ENCODE data around the gene FAM161B. TPM values are rescaled to one million over a fixed set of nuclear protein-coding genes. Genes with fewer than 3 reads are reported as not detected.

FAM161B gene
- total and polyA plus RNA-seq, 3 experiments from 2014 or later = 1.7 to 3.3 (median 2.1) TPM

DNA sequence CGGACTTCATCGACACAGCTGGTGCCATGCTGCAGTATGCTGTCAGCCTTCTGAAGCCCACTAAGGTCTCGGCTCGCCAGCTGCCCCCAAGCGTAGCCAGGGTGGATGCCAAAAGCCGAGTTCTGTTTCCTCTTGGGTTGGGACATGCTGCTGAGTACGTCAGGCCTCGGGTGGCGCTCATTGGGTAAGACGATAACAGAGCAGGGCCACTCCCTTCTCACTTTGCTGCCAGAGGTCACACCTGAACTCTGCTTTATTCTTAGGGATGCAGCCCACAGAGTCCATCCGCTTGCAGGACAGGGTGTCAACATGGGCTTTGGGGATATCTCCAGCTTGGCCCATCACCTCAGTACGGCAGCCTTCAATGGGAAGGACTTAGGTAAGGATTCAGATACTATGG, 11.3 kb upstream of the FAM161B start:
- POLR2A ChIA-PET = no interaction called here
- DNase-seq = no peak
- no peak overlapping the region for H3K27ac ChIP-seq (ENCODE audit: low read depth, low read length)
- Mint-ChIP-seq H3K27ac (no peak overlapping the region), H3K9me3 (no peaks in the 10 kb centered on the region), H3K36me3 (peaks cover 0 to 85% (median 18%) of the 10 kb centered on the region in 3 donors), H3K27me3 (no peaks in the 10 kb centered on the region), H3K4me3 (no peak overlapping the region), H3K4me1 (peaks cover 0 to 1% (median 0%) of the 10 kb centered on the region in 3 donors)
- no peaks in the 10 kb centered on the region for H3K4me1 ChIP-seq (ENCODE audit: insufficient read depth, low read length)
- no peaks in the 10 kb centered on the region for H3K9me3 ChIP-seq (ENCODE audit: low read length)
- peaks cover 39% of the 10 kb centered on the region for H3K36me3 ChIP-seq (ENCODE audit: insufficient read depth, low read length)
- H3K27me3 ChIP-seq (ENCODE audit: insufficient read depth, low read length, poor library complexity, severe bottlenecking) = no peaks in the 10 kb centered on the region
- CTCF ChIA-PET = interaction anchor here (1.2 kb wide), 1 partner anchor 11 kb away, joined by 3 read pairs; the partner anchor contains the start of genes COQ6 and FAM161B
- H3K4me3 ChIP-seq (ENCODE audit: low read length) = no peak overlapping the region

- H3K27ac Mint-ChIP-seq = peak overlapping the region in 1 of 8 donors; percentile 42
- Histone ChIP-seq H3K27me3 (ENCODE audit: insufficient read depth, low read length, poor library complexity, severe bottlenecking) (no peaks in the 10 kb centered on the region), H3K4me1 (ENCODE audit: insufficient read depth, low read length) (no peaks in the 10 kb centered on the region), H3K27ac (ENCODE audit: low read depth, low read length) (no peak overlapping the region), H3K4me3 (ENCODE audit: low read length) (no peak overlapping the region), H3K9me3 (ENCODE audit: low read length) (no peaks in the 10 kb centered on the region), H3K36me3 (ENCODE audit: insufficient read depth, low read length) (peaks cover 39% of the 10 kb centered on the region)
- ChIA-PET POLR2A (no interaction called here), CTCF (no interaction called here)
- no peaks in the 10 kb centered on the region for H3K9me3 Mint-ChIP-seq
- no peak overlapping the region for H3K4me3 Mint-ChIP-seq
- no peak for DNase-seq
- H3K4me1 Mint-ChIP-seq = no peaks in the 10 kb centered on the region
- no peaks in the 10 kb centered on the region for H3K27me3 Mint-ChIP-seq
- peaks cover 0 to 87% (median 22%) of the 10 kb centered on the region in 3 donors for H3K36me3 Mint-ChIP-seq
These were observed 8.7 kb upstream of the FAM161B start for GRCh38 chr14:73958591-73958990.

- Mint-ChIP-seq H3K36me3 (peaks cover 0 to 68% (median 15%) of the 10 kb centered on the region in 3 donors), H3K27ac (no peak overlapping the region), H3K27me3 (no peaks in the 10 kb centered on the region), H3K4me3 (peak overlapping the region in 1 of 7 donors; percentile 46), H3K4me1 (peaks cover 10 to 16% (median 16%) of the 10 kb centered on the region in 3 donors), H3K9me3 (no peaks in the 10 kb centered on the region)
- Histone ChIP-seq H3K9me3 (ENCODE audit: low read length) (no peaks in the 10 kb centered on the region), H3K27ac (ENCODE audit: low read depth, low read length) (no peak overlapping the region), H3K27me3 (ENCODE audit: insufficient read depth, low read length, poor library complexity, severe bottlenecking) (no peaks in the 10 kb centered on the region), H3K4me1 (ENCODE audit: insufficient read depth, low read length) (peaks cover 3% of the 10 kb centered on the region), H3K36me3 (ENCODE audit: insufficient read depth, low read length) (peaks cover 29% of the 10 kb centered on the region), H3K4me3 (ENCODE audit: low read length) (no peak overlapping the region)
- POLR2A ChIA-PET = no interaction called here
- DNase-seq = no peak
- CTCF ChIA-PET = no interaction called here
These were observed 5.8 kb upstream of the FAM161B start for GRCh38 chr14:73955674-73956073.

- Mint-ChIP-seq H3K27me3 (no peaks in the 10 kb centered on the region), H3K4me1 (peaks cover 14 to 28% (median 25%) of the 10 kb centered on the region in 3 donors), H3K36me3 (peaks cover 0 to 59% (median 8%) of the 10 kb centered on the region in 3 donors), H3K4me3 (no peak overlapping the region), H3K9me3 (no peaks in the 10 kb centered on the region), H3K27ac (peak overlapping the region in 4 of 8 donors; percentile 29 to 53 (median 41))
- Histone ChIP-seq H3K4me3 (ENCODE audit: low read length) (no peak overlapping the region), H3K27me3 (ENCODE audit: insufficient read depth, low read length, poor library complexity, severe bottlenecking) (no peaks in the 10 kb centered on the region), H3K36me3 (ENCODE audit: insufficient read depth, low read length) (peaks cover 12% of the 10 kb centered on the region), H3K27ac (ENCODE audit: low read depth, low read length) (no peak overlapping the region), H3K9me3 (ENCODE audit: low read length) (no peaks in the 10 kb centered on the region), H3K4me1 (ENCODE audit: insufficient read depth, low read length) (peaks cover 6% of the 10 kb centered on the region)
- no peak for DNase-seq
- CTCF ChIA-PET = no interaction called here
- POLR2A ChIA-PET = no interaction called here
These were observed 3.8 kb upstream of the FAM161B start for GRCh38 chr14:73953731-73954130.

- H3K27me3 Mint-ChIP-seq = peaks cover 0 to 1% of the 10 kb centered on the region in 2 donors
- POLR2A ChIA-PET = no interaction called here
These were observed 4.7 kb downstream of the FAM161B start for GRCh38 chr14:73945159-73945670.

GRCh38 chr14:73944432-73945158, 5.3 kb downstream of the FAM161B start:
- H3K36me3 ChIP-seq (ENCODE audit: insufficient read depth, low read length) = no peaks in the 10 kb centered on the region
- Mint-ChIP-seq H3K4me3 (no peak overlapping the region), H3K36me3 (peaks cover 0 to 47% (median 6%) of the 10 kb centered on the region in 3 donors), H3K27ac (no peak overlapping the region), H3K9me3 (no peaks in the 10 kb centered on the region), H3K4me1 (peaks cover 2 to 12% (median 11%) of the 10 kb centered on the region in 3 donors), H3K27me3 (peaks cover 0 to 1% of the 10 kb centered on the region in 2 donors)
- no peaks in the 10 kb centered on the region for H3K4me1 ChIP-seq (ENCODE audit: insufficient read depth, low read length)
- no peaks in the 10 kb centered on the region for H3K27me3 ChIP-seq (ENCODE audit: insufficient read depth, low read length, poor library complexity, severe bottlenecking)
- no peak for DNase-seq
- ChIA-PET CTCF (no interaction called here), POLR2A (no interaction called here)
- no peak overlapping the region for H3K4me3 ChIP-seq (ENCODE audit: low read length)
- no peak overlapping the region for H3K27ac ChIP-seq (ENCODE audit: low read depth, low read length)
- H3K9me3 ChIP-seq (ENCODE audit: low read length) = no peaks in the 10 kb centered on the region

More at GRCh38 chr14:73945159-73945670, 4.7 kb downstream of the FAM161B start:
- Mint-ChIP-seq H3K4me3 (no peak overlapping the region), H3K27ac (no peak overlapping the region), H3K36me3 (peaks cover 0 to 48% (median 4%) of the 10 kb centered on the region in 3 donors), H3K4me1 (peaks cover 3 to 17% (median 16%) of the 10 kb centered on the region in 3 donors), H3K9me3 (no peaks in the 10 kb centered on the region)
- H3K4me1 ChIP-seq (ENCODE audit: insufficient read depth, low read length) = no peaks in the 10 kb centered on the region
- no peak overlapping the region for H3K4me3 ChIP-seq (ENCODE audit: low read length)
- H3K9me3 ChIP-seq (ENCODE audit: low read length) = no peaks in the 10 kb centered on the region
- DNase-seq = no peak
- no peaks in the 10 kb centered on the region for H3K27me3 ChIP-seq (ENCODE audit: insufficient read depth, low read length, poor library complexity, severe bottlenecking)
- no peaks in the 10 kb centered on the region for H3K36me3 ChIP-seq (ENCODE audit: insufficient read depth, low read length)
- CTCF ChIA-PET = no interaction called here
- no peak overlapping the region for H3K27ac ChIP-seq (ENCODE audit: low read depth, low read length)

GRCh38 chr14:73943083-73943482, 6.8 kb downstream of the FAM161B start:
- no peak overlapping the region for H3K4me3 ChIP-seq (ENCODE audit: low read length)
- Mint-ChIP-seq H3K27me3 (peaks cover 0 to 1% of the 10 kb centered on the region in 2 donors), H3K36me3 (peaks cover 0 to 47% (median 6%) of the 10 kb centered on the region in 3 donors), H3K4me3 (no peak overlapping the region), H3K4me1 (peaks cover 0 to 5% (median 4%) of the 10 kb centered on the region in 3 donors), H3K27ac (peak overlapping the region in 4 of 8 donors; percentile 22 to 43 (median 30)), H3K9me3 (no peaks in the 10 kb centered on the region)
- H3K4me1 ChIP-seq (ENCODE audit: insufficient read depth, low read length) = no peaks in the 10 kb centered on the region
- ChIA-PET CTCF (no interaction called here), POLR2A (interaction anchor here (0.5 kb wide), 1 partner anchor 32 kb away, joined by 3 read pairs; no protein-coding TSS in a partner anchor)
- DNase-seq = no peak
- H3K9me3 ChIP-seq (ENCODE audit: low read length) = no peaks in the 10 kb centered on the region
- no peaks in the 10 kb centered on the region for H3K36me3 ChIP-seq (ENCODE audit: insufficient read depth, low read length)
- H3K27me3 ChIP-seq (ENCODE audit: insufficient read depth, low read length, poor library complexity, severe bottlenecking) = no peaks in the 10 kb centered on the region
- H3K27ac ChIP-seq (ENCODE audit: low read depth, low read length) = no peak overlapping the region

DNA sequence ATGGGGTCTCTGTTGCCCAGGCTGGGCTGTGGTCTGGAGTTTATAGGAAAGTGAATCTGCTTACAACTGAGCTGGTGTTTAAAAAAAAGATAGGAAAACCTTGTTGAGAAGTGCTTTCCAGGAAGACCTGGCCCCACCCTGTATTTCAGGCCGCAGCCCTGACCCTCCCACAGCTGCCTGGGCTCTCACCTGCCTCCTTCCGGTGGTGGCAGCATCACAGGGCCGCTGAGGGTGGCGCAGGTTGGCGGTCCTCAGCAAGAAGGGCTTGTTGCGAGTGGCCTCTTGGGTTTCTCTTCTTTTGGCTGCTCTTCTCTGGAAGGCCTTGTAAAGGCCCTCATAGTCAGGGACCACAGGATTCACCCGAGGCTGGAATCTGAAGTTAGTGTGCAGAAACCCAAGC, 7.7 kb downstream of the FAM161B start:
- Histone ChIP-seq H3K27me3 (ENCODE audit: insufficient read depth, low read length, poor library complexity, severe bottlenecking) (no peaks in the 10 kb centered on the region), H3K27ac (ENCODE audit: low read depth, low read length) (no peak overlapping the region), H3K4me1 (ENCODE audit: insufficient read depth, low read length) (no peaks in the 10 kb centered on the region), H3K9me3 (ENCODE audit: low read length) (no peaks in the 10 kb centered on the region), H3K36me3 (ENCODE audit: insufficient read depth, low read length) (no peaks in the 10 kb centered on the region), H3K4me3 (ENCODE audit: low read length) (no peak overlapping the region)
- Mint-ChIP-seq H3K4me1 (no peaks in the 10 kb centered on the region), H3K9me3 (no peaks in the 10 kb centered on the region), H3K36me3 (peaks cover 0 to 53% (median 6%) of the 10 kb centered on the region in 3 donors), H3K27me3 (peaks cover 0 to 1% of the 10 kb centered on the region in 2 donors), H3K4me3 (no peak overlapping the region), H3K27ac (no peak overlapping the region)
- ChIA-PET CTCF (no interaction called here), POLR2A (no interaction called here)
- no peak for DNase-seq
